ENCODE results near the gene L3MBTL2. TPM values are rescaled to one million over a fixed set of nuclear protein-coding genes. Genes with fewer than 3 reads are reported as not detected.

Gene L3MBTL2
- total RNA-seq, 1 donor, result 32.0 TPM

DNA sequence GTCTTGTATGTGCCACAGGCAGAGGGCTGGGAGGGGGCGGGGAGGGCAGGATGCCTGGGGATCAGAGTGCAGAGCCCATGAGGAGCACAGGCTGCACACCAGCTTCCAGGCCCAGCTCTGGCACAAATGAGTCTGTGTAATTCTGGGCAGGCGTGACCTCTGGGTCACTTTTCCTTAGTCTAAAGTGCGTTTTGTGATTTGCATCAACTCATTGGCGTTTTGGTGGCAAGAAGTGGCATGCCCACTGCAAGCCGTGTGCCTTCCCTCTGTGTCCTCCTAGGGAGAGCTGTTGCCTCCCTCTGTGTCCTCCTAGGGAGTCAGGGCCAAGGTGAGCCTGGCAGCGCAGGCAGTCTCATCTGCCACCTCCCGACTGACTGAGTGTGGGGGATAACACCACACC lies 18.4 kb downstream of the L3MBTL2 start:
- TF ChIP-seq, protein P1, sequence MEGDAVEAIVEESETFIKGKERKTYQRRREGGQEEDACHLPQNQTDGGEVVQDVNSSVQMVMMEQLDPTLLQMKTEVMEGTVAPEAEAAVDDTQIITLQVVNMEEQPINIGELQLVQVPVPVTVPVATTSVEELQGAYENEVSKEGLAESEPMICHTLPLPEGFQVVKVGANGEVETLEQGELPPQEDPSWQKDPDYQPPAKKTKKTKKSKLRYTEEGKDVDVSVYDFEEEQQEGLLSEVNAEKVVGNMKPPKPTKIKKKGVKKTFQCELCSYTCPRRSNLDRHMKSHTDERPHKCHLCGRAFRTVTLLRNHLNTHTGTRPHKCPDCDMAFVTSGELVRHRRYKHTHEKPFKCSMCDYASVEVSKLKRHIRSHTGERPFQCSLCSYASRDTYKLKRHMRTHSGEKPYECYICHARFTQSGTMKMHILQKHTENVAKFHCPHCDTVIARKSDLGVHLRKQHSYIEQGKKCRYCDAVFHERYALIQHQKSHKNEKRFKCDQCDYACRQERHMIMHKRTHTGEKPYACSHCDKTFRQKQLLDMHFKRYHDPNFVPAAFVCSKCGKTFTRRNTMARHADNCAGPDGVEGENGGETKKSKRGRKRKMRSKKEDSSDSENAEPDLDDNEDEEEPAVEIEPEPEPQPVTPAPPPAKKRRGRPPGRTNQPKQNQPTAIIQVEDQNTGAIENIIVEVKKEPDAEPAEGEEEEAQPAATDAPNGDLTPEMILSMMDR (IDR thresholded peaks at IDR 0.05; ENCODE audit: insufficient read depth, low read depth, low read length), result no peak
- no peak overlapping the region for H3K4me3 ChIP-seq (ENCODE audit: low read depth, low read length)
- DNase-seq (ENCODE audit: low read depth), result no peak

GRCh38 chr22:41226723-41227655 lies 21.9 kb downstream of the L3MBTL2 start:
- DNase-seq (ENCODE audit: low read depth), result no peak
- TF ChIP-seq, protein P1 (IDR thresholded peaks at IDR 0.05; ENCODE audit: insufficient read depth, low read depth, low read length), result no peak

DNA sequence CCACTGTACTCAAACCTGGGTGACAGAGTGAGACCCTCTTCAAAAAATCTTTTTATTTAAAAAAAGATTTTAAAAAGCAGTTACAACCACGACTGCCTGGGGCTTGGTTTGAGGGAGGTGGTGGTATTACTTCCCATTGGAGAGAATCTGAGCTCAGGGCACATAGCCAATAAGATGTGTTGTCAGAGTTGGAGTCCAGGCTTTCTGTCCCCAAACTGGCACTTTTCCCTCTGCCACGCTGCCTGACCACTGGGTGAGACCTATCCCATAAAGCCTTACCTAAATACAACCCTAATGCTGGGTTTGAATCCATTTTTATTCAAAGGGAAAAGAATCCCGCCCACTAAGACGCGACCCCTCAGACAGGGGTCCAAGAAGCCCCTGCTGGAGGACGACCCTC lies 24.1 kb downstream of the L3MBTL2 start:
- H3K4me3 ChIP-seq (ENCODE audit: low read depth, low read length), result no peak overlapping the region
- TF ChIP-seq, protein P1 (IDR thresholded peaks at IDR 0.05; ENCODE audit: insufficient read depth, low read depth, low read length), result no peak
- DNase-seq (ENCODE audit: low read depth), result no peak

More at GRCh38 chr22:41226723-41227655, 21.9 kb downstream of the L3MBTL2 start:
- no peak overlapping the region for H3K4me3 ChIP-seq (ENCODE audit: low read depth, low read length)

DNA sequence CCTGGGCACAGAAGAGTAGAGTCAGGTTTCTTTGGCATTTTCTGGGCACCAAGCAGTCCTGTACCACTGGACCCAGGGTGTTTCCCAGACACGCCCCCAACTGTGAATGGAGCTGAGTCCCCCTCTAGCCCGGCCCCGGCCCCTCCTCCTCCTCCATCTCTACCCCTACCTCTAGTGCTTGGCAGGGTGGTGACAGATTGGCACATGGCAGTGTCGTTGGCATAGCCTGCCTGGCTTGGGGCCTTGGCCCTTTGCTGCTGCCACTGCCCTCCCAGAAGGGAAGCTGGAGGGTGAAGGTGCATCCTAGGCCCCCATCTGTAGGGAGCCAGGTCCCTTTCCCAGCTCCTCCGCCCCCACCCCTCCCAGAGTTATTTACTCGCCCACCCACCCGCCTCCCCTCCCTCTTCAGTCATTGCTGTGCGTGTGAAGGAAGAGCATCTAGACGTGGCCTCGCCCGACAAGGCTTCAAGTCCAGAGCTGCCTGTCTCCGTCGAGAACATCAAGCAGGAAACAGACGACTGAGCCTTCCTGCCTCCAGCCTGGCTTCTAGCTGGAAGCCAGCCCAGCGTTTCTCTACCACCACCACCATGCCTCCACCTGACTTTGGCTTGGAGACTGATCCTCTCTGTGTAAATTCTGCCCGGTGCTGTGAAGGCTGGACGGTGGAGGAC lies 24.8 kb downstream of the L3MBTL2 start:
- no peak overlapping the region for H3K4me3 ChIP-seq (ENCODE audit: low read depth, low read length)
- no peak for DNase-seq (ENCODE audit: low read depth)
- TF ChIP-seq, protein P1 (IDR thresholded peaks at IDR 0.05; ENCODE audit: insufficient read depth, low read depth, low read length), result no peak

- no peak overlapping the region for H3K4me3 ChIP-seq (ENCODE audit: low read depth, low read length)
- no peak for DNase-seq (ENCODE audit: low read depth)
- TF ChIP-seq, protein P1 (IDR thresholded peaks at IDR 0.05; ENCODE audit: insufficient read depth, low read depth, low read length), result no peak
Observed at GRCh38 chr22:41230401-41230785, 25.3 kb downstream of the L3MBTL2 start.

- TF ChIP-seq, protein P1 (IDR thresholded peaks at IDR 0.05; ENCODE audit: insufficient read depth, low read depth, low read length), result no peak
- no peak overlapping the region for H3K4me3 ChIP-seq (ENCODE audit: low read depth, low read length)
- no peak for DNase-seq (ENCODE audit: low read depth)
Observed at GRCh38 chr22:41231369-41231768, 26.3 kb downstream of the L3MBTL2 start.
